ENCODE data around the gene TRPM6.

DNA sequence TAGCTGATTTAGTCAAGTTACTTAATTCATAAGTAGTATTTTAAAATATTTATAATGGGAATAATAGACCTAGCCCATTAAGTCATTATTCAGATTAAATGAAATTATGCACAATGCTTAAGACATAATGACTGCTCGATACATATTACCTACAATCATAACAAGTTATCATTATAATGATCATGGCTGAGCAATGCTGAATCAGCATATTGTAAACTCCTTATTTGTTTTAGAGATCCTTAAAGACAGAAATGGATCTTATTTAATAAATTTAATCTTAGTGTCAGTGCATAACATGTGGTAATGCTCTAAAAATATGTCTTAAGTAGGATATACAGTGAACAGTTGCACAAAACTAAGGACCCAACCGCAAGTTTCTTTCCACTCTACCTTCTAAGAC, 169.0 kb downstream of the TRPM6 start:
- TF ChIP-seq, protein P1, sequence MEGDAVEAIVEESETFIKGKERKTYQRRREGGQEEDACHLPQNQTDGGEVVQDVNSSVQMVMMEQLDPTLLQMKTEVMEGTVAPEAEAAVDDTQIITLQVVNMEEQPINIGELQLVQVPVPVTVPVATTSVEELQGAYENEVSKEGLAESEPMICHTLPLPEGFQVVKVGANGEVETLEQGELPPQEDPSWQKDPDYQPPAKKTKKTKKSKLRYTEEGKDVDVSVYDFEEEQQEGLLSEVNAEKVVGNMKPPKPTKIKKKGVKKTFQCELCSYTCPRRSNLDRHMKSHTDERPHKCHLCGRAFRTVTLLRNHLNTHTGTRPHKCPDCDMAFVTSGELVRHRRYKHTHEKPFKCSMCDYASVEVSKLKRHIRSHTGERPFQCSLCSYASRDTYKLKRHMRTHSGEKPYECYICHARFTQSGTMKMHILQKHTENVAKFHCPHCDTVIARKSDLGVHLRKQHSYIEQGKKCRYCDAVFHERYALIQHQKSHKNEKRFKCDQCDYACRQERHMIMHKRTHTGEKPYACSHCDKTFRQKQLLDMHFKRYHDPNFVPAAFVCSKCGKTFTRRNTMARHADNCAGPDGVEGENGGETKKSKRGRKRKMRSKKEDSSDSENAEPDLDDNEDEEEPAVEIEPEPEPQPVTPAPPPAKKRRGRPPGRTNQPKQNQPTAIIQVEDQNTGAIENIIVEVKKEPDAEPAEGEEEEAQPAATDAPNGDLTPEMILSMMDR (IDR thresholded peaks at IDR 0.05; ENCODE audit: borderline replicate concordance, extremely low read depth, low read length, poor library complexity, severe bottlenecking) = no peak
- no peak for TF ChIP-seq EZH2 (IDR thresholded peaks at IDR 0.05; ENCODE audit: borderline replicate concordance, low read depth, low read length, severe bottlenecking)
